GM10266 (cell line): ENCODE data around the gene BPIFB1.

Experiments used
- DNase-seq: peaks from one replicate; pipeline ENCODE4 v3.0.0; 2012; ENCODE audit errors: extremely low spot score
- TF ChIP-seq, protein P1 (sequence below): IDR thresholded peaks from 2 replicates; pipeline ENCODE4 v1.5.1; 2012; ENCODE audit warnings: mild to moderate bottlenecking, low read depth; ENCODE audit not compliant: control insufficient read depth, insufficient read depth; ENCODE audit errors: missing control alignments

Gene BPIFB1, protein sequence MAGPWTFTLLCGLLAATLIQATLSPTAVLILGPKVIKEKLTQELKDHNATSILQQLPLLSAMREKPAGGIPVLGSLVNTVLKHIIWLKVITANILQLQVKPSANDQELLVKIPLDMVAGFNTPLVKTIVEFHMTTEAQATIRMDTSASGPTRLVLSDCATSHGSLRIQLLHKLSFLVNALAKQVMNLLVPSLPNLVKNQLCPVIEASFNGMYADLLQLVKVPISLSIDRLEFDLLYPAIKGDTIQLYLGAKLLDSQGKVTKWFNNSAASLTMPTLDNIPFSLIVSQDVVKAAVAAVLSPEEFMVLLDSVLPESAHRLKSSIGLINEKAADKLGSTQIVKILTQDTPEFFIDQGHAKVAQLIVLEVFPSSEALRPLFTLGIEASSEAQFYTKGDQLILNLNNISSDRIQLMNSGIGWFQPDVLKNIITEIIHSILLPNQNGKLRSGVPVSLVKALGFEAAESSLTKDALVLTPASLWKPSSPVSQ

DNA sequence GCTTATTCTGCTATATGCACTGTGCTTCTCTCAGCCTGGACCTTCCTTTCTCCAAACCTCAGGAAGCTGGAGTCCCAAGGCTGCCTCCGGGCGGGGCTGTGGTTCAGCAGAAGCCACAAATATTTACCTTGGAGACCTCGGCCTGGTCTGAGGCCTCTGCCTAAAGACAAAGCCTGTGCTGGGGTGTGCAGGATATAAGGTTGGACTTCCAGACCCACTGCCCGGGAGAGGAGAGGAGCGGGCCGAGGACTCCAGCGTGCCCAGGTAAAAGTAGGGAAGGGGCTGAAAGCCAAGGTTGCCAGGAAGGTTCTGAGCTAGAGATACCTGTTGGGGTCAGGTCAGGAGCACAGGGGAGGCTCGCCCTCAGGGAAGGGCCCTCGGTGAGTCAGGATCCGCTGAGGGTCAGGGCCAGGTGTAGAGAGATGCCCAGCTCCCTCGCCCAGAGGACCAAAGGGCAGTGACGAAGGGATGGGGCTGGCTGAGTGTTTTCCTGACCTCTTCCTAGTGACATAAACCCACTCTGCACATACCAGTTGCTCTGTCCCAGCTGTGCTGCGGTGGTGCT lies at the start of gene BPIFB1:
BPIFB1 (plus strand) TSS at position 224 of the 565 bp plus-strand sequence. CDS start 2,860 bp downstream, outside the sequence.
- TF ChIP-seq, protein P1, sequence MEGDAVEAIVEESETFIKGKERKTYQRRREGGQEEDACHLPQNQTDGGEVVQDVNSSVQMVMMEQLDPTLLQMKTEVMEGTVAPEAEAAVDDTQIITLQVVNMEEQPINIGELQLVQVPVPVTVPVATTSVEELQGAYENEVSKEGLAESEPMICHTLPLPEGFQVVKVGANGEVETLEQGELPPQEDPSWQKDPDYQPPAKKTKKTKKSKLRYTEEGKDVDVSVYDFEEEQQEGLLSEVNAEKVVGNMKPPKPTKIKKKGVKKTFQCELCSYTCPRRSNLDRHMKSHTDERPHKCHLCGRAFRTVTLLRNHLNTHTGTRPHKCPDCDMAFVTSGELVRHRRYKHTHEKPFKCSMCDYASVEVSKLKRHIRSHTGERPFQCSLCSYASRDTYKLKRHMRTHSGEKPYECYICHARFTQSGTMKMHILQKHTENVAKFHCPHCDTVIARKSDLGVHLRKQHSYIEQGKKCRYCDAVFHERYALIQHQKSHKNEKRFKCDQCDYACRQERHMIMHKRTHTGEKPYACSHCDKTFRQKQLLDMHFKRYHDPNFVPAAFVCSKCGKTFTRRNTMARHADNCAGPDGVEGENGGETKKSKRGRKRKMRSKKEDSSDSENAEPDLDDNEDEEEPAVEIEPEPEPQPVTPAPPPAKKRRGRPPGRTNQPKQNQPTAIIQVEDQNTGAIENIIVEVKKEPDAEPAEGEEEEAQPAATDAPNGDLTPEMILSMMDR = no peak
- DNase-seq = no peak

DNA sequence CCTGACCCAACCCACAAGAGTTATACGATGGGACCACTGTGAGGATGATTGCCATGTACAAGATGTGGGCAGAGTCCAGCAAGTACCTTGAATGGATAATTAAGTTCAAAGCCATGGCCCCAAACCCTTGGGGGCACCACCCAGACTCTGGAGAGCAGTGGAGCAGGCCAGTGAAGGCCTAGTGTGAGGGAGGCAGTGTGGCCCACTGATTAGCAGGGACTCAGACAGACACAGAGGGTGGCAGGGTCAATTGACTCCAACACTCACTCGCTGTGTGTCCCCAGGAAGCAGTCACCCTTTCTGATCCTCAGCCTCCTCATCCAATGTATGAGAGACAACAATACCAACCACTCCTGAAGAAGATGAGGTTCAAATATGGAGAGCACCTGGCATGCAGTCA lies 49.0 kb upstream of the BPIFB1 start:
- no peak for DNase-seq
- TF ChIP-seq, protein P1 = no peak

DNA sequence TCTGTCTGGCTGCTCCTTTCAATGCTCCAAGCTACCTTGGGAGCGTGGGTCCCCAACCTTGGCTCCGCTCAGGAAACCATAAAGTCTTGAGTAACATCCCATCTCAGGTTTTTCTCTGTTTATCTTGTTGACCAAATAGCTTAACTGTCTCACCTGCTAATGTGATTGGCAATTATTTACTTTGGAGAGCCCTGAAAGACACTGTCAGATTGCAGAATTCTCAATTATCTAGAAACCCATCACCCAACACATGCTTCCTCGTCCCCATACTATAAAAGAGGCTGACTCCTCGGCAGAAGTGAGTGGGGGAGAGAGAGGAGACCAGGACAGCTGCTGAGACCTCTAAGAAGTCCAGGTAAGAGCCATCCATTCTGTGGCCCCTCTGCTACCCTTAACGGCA lies 47.3 kb upstream of the BPIFB1 start, which contains the start of gene BPIFA1:
BPIFA1 (plus strand) TSS at position 301 of the 400 bp plus-strand sequence. CDS start 1,716 bp downstream, outside the sequence.
- TF ChIP-seq, protein P1 = no peak
- no peak for DNase-seq

DNA sequence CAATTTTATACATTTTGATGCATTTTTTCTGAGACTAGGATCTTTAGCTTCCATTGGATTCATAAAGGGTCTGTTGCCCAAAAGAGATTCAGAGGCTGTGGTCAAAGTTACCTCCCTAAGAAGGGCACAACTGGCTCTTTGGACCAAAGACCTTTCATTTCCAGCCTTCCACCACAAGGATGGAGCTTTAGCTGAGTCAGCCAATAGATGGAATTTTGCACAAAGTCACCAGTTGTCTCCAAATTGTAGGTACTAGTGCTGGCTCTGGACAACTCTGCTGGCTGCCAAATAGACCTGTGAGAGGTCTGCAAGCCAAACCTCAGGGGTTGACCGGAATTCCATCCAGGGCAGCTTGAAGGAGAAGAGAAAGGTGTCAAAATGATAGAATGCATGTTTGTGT lies 46.7 kb upstream of the BPIFB1 start:
- TF ChIP-seq, protein P1 = no peak
- DNase-seq = no peak

DNA sequence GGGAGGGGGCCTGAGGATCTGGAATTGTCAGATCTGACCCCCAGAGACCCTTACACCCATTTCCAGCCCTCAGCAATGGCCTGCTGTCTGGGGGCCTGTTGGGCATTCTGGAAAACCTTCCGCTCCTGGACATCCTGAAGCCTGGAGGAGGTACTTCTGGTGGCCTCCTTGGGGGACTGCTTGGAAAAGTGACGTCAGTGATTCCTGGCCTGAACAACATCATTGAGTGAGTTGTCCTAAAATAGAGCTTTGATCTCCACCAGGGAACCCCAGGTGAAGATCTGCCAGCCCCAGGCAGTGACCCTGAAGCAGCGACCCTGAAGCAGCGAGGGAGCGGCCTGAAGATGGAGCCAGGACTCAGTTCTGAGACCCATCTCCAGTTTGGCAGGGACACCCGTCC lies 45.0 kb upstream of the BPIFB1 start:
- TF ChIP-seq, protein P1 = no peak

DNA sequence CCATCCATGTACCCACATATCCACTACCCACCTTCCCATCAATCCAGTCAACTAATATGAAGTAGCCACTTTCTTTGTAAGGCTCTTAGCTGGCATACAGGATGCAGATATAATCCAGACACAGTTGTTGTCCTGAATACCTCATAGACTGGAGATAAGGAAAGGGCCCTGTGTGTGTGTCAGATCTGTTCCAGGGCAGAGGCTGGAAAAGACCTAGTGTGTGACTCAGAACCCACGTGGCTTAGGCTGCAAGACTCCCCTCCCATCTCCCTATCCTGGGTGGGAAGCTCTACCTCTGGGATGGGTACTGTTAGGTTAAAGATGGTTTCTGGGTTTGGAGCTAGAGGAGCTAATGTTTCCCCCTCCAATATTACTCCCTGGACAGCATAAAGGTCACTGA lies 43.6 kb upstream of the BPIFB1 start:
- TF ChIP-seq, protein P1 = no peak
- no peak for DNase-seq

More for the DNA sequence above, 45.0 kb upstream of the BPIFB1 start:
- DNase-seq = no peak
